GM21786 (cell line): Measurements from ENCODE around the gene MACROD1.

Experiments used
- ATAC-seq: cut with Tn5 transposase; IDR thresholded peaks from one replicate; pipeline ENCODE4 v1.9.1; 2021; ENCODE audit not compliant: unreplicated experiment

The MACROD1 gene

GRCh38 chr11:64114231-64114630 is 51.7 kb downstream of the MACROD1 start:
- no peak for ATAC-seq

GRCh38 chr11:64113462-64113780 is 52.5 kb downstream of the MACROD1 start:
- ATAC-seq, result no peak

GRCh38 chr11:64112771-64113461 is 53.0 kb downstream of the MACROD1 start:
- ATAC-seq, result no peak

GRCh38 chr11:64110465-64111375 is 55.2 kb downstream of the MACROD1 start:
- ATAC-seq, result no peak

- no peak for ATAC-seq
These were observed 56.6 kb downstream of the MACROD1 start for GRCh38 chr11:64109332-64109731.

GRCh38 chr11:64107303-64107702 is 58.6 kb downstream of the MACROD1 start:
- no peak for ATAC-seq

- no peak for ATAC-seq
These were observed 61.3 kb downstream of the MACROD1 start for GRCh38 chr11:64104632-64105031.

GRCh38 chr11:64103277-64103985 is 62.5 kb downstream of the MACROD1 start:
- ATAC-seq, result no peak

- ATAC-seq, result no peak
These were observed 63.7 kb downstream of the MACROD1 start for GRCh38 chr11:64102005-64102738.

GRCh38 chr11:64101461-64101860 is 64.5 kb downstream of the MACROD1 start:
- no peak for ATAC-seq

- no peak for ATAC-seq
These were observed 65.0 kb downstream of the MACROD1 start for GRCh38 chr11:64100782-64101353.

- ATAC-seq, result no peak
These were observed 65.6 kb downstream of the MACROD1 start for GRCh38 chr11:64100360-64100759.

GRCh38 chr11:64099436-64099835 is 66.5 kb downstream of the MACROD1 start:
- ATAC-seq, result no peak

- no peak for ATAC-seq
These were observed 67.5 kb downstream of the MACROD1 start for GRCh38 chr11:64098318-64098831.

GRCh38 chr11:64097468-64098317 is 68.2 kb downstream of the MACROD1 start:
- ATAC-seq, result no peak

GRCh38 chr11:64096835-64097234 is 69.1 kb downstream of the MACROD1 start:
- ATAC-seq, result no peak

GRCh38 chr11:64095949-64096348 is 70.0 kb downstream of the MACROD1 start:
- no peak for ATAC-seq

- ATAC-seq, result no peak
These were observed 70.6 kb downstream of the MACROD1 start for GRCh38 chr11:64095273-64095817.
